Measurements from ENCODE around the gene GC.

DNA sequence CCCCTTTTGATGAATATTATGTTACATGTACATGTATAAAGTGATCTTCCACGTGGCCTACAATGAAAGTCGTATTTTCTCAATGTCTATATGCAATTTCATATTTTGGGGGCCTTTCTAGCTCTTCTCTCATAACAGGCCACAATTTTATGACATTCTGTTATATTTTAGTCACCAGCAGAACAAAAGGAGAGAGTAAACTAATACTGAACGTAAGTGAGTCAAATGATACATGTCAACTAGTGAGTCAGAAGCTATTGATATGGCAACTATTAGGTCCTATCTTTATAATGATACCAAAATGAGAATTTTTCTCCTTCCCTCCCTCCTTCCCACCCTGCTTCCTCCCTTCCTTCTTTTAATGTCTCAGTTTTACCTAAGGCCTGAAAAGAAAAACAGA is 14.4 kb downstream of the GC start:
- TF ChIP-seq, protein P1, sequence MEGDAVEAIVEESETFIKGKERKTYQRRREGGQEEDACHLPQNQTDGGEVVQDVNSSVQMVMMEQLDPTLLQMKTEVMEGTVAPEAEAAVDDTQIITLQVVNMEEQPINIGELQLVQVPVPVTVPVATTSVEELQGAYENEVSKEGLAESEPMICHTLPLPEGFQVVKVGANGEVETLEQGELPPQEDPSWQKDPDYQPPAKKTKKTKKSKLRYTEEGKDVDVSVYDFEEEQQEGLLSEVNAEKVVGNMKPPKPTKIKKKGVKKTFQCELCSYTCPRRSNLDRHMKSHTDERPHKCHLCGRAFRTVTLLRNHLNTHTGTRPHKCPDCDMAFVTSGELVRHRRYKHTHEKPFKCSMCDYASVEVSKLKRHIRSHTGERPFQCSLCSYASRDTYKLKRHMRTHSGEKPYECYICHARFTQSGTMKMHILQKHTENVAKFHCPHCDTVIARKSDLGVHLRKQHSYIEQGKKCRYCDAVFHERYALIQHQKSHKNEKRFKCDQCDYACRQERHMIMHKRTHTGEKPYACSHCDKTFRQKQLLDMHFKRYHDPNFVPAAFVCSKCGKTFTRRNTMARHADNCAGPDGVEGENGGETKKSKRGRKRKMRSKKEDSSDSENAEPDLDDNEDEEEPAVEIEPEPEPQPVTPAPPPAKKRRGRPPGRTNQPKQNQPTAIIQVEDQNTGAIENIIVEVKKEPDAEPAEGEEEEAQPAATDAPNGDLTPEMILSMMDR (IDR thresholded peaks at IDR 0.05), result no peak
- TF ChIP-seq POLR2A (IDR thresholded peaks at IDR 0.05), result no peak
